RWPE1 (cell line): ENCODE data around the gene ASF1B.

Experiments used
- CTCF ChIA-PET: fragments of 350-600 bp; sonication (Branson Sonifier 250); formaldehyde crosslinking; extraction: SDS; loops from one replicate; lab custom pipeline; 2021; lab: Yijun Ruan, JAX
- POLR2A ChIA-PET: fragments of 400-600 bp; formaldehyde crosslinking; extraction: SDS; loops from one replicate; lab custom pipeline; 2020; ENCODE audit warnings: antibody characterized with exemption; ENCODE audit not compliant: low non-redundant PET; lab: Yijun Ruan, JAX
- DNase-seq: peaks from one replicate; pipeline ENCODE4 v3.0.0; 2012; ENCODE audit warnings: low spot score
- H3K27ac ChIP-seq: fragments of 450-650 bp; 2 replicates; pipeline ENCODE4 v1.5.1; 2017
- TF ChIP-seq, protein P1 (sequence below): fragments of 450-650 bp; conservative IDR thresholded peaks from 2 replicates; pipeline ENCODE4 v1.5.1; 2017; ENCODE audit warnings: low read depth, mild to moderate bottlenecking

The ASF1B gene

DNA sequence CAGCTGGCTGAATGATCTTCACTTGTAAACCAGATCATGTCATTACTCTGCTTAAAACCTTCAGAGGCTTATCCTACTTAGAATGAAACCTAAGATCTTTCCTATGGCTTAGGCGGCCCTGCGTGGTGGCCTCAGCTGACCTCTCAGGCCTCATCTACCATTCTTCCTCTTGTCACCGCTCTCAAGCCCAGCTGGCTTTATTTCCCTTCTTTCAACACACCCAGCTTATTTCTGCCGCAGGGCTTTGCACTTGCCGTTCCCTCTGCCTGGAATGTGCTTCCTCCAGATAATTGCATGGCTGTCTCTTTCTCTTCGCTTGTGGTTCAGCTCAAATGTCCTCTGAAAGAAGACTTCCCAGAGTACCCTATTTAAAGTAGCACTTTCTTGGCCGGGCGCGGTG is 3.6 kb upstream of the ASF1B start:
- DNase-seq: no peak
- TF ChIP-seq, protein P1, sequence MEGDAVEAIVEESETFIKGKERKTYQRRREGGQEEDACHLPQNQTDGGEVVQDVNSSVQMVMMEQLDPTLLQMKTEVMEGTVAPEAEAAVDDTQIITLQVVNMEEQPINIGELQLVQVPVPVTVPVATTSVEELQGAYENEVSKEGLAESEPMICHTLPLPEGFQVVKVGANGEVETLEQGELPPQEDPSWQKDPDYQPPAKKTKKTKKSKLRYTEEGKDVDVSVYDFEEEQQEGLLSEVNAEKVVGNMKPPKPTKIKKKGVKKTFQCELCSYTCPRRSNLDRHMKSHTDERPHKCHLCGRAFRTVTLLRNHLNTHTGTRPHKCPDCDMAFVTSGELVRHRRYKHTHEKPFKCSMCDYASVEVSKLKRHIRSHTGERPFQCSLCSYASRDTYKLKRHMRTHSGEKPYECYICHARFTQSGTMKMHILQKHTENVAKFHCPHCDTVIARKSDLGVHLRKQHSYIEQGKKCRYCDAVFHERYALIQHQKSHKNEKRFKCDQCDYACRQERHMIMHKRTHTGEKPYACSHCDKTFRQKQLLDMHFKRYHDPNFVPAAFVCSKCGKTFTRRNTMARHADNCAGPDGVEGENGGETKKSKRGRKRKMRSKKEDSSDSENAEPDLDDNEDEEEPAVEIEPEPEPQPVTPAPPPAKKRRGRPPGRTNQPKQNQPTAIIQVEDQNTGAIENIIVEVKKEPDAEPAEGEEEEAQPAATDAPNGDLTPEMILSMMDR: no peak
- no peak overlapping the region for H3K27ac ChIP-seq
- POLR2A ChIA-PET: no interaction called here
- CTCF ChIA-PET: interaction anchor here (0.6 to 1.6 kb wide), 2 partner anchors 66 to 209 kb away, joined by 5 to 7 read pairs; no protein-coding TSS in a partner anchor

DNA sequence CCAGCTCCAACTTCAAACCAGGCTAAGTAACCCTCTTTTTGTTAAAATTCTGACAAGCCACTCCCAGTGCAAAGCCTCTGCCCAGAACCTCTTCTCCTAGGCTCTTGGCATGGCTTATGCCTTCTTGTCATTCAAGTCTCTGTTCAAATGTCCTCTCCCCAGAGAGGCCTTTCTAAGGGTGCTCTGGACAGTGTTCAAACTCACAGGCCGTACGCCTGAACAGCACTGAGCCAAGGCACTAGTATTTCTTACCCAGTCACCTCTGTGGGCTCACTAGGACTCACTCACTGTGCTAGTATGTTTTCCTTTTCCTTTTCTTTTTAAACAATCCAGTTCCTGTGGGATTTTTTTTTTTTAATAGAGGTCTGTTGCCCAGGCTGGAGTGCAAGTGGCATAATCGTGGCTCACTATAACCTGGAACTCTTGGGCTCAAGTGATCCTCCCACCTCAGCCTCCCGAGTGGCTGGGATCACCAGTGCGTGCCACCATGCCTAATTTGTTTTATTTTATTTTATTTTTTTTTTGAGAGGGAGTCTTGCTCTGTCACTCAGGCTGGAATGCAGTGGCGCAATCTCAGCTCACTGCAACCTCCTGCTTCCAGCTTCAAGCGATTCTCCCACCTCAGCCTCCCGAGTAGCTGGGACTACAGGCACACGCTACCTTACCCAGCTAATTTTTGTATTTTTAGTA is 2.3 kb upstream of the ASF1B start:
- DNase-seq: no peak
- ChIA-PET CTCF (interaction anchor here (1.6 kb wide), 1 partner anchor 210 kb away, joined by 7 read pairs; no protein-coding TSS in a partner anchor), POLR2A (no interaction called here)
- H3K27ac ChIP-seq: peak overlapping the region; percentile 96
- TF ChIP-seq, protein P1: no peak

DNA sequence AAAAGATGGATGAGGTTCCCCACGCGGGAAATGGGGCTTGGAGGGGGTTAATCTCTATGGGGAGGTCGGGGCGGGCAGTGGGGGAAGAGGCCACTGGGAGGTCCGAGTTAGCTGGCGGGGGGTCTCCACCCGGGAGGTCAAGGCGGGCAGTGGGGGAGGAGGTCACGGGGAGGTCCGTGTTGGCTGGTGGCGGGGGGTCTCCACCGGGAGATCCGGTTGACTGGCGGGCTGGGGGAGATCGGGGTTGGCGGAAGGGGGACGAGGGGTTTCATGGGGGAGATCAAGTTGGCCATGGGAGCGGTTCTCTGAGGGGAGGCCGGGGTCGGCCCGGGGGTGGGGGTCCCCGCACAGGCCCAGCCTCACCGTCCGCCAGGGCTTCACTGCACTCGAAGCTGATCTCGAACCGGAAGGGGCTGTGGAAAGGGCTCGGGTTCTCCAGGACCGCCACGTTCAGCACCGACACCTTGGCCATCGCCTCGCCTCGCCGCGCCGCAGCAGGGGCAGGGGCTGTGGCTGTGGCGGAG is 342 bp downstream of the ASF1B start:
- ChIA-PET CTCF (interaction anchor here (0.6 to 1.8 kb wide), 7 partner anchors 44 to 829 kb away, joined by 3 to 10 read pairs (median 5); partner anchors contain the start of genes ADGRE5 and MISP3), POLR2A (interaction anchor here (0.6 kb wide), 1 partner anchor 204 kb away, joined by 6 read pairs; no protein-coding TSS in a partner anchor)
- TF ChIP-seq, protein P1: no peak
- H3K27ac ChIP-seq: peak overlapping the region; percentile 96
- DNase-seq: no peak

DNA sequence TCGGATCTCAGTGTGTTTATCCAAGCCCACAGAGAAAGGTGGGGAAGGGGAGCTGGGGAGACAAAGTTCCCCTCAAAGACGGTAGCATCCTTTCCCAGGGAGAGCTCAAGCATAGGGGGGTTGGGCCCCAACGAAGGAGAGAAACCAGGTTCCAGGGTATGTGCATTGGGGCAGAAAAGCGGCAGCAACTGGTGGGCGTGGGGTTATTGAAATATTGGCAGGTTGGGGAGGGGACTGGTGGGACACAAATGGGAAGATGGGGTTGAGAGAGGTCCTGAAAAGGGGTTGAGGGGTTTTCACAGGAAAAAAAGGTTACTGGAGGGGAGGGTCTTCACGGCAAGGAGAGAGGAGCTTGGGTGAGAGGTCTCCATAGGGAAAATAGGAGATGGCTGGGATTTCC is 1.0 kb downstream of the ASF1B start:
- ChIA-PET POLR2A (interaction anchor here (0.6 kb wide), 1 partner anchor 205 kb away, joined by 6 read pairs; no protein-coding TSS in a partner anchor), CTCF (interaction anchor here (0.7 kb wide), 1 partner anchor 185 kb away, joined by 4 read pairs; no protein-coding TSS in a partner anchor)
- peak overlapping the region; percentile 96 for H3K27ac ChIP-seq
- no peak for DNase-seq
- TF ChIP-seq, protein P1: no peak

DNA sequence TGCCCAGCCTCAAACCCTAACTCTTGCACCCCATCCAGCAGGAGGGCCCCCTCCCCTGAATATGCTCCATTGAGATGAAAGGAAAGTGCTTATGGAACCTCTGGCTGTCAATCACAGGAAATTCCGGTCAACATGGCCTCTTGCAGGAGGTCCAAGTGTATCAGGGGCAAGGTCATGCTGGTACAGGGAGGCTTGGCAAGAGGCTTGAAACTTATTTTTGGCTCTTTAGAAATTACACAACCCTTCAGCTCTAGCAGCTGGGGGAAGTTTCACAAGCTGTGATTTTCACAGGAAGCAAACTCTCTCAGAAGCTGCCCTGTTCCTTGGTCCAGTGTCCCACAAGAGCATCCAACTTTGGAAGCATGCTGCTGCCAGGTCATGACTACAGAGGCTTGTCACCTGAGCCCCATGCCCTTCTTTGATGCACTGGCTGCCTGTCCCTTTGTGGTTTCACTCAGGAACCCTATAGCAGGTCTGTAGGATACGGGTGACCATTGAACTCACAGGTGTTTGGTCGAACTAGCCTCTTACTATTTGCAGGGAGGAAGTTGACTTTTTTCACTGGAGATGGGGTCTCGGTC is 8.4 kb downstream of the ASF1B start:
- DNase-seq: no peak
- TF ChIP-seq, protein P1: no peak
- H3K27ac ChIP-seq: peak overlapping the region; percentile 35
- CTCF ChIA-PET: interaction anchor here (0.6 to 0.8 kb wide), 3 partner anchors 9 to 441 kb away, joined by 3 to 7 read pairs (median 4); partner anchors contain the start of gene MISP3
- POLR2A ChIA-PET: no interaction called here

DNA sequence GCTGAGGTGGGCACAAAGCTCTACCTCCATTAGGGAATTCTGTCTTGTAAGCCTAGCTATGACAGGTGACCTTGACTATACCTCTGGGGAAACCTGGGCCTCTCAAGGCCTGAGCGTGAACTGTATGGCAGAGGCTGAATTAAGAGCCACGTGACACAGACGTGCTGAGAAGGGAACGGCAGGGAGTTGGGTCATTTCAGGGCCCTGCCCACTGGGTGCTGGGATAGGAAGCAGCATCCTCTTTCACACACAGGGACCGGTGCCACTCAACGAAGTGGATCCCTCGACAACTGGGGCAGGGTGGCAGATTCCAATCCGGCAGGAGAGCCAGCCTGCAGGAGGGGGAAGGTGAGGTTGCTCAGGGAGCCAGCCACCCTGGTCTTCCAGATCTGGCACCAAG is 9.2 kb downstream of the ASF1B start:
- no peak overlapping the region for H3K27ac ChIP-seq
- ChIA-PET POLR2A (no interaction called here), CTCF (interaction anchor here (0.7 kb wide), 1 partner anchor 55 kb away, joined by 7 read pairs; the partner anchor contains the start of gene MISP3)
- TF ChIP-seq, protein P1: no peak
- DNase-seq: no peak
